HG03442 (cell line): ENCODE results near the gene TYMS.
A peak's percentile ranks its signal among the peaks of the same experiment; 100 is the strongest.
"Not testable (repeated sequence)": the region's sequence is repeated elsewhere in the genome, so short reads cannot be mapped to it uniquely, and the experiment has no call there.

Experiments used
- ATAC-seq: cut with Tn5 transposase; IDR thresholded peaks from one replicate; pipeline ENCODE4 v1.9.1; 2021; ENCODE audit warnings: mild to moderate bottlenecking, moderate library complexity; ENCODE audit not compliant: unreplicated experiment

The TYMS gene

GRCh38 chr18:676736-677135 is 19.3 kb downstream of the TYMS start:
- ATAC-seq, result no peak

DNA sequence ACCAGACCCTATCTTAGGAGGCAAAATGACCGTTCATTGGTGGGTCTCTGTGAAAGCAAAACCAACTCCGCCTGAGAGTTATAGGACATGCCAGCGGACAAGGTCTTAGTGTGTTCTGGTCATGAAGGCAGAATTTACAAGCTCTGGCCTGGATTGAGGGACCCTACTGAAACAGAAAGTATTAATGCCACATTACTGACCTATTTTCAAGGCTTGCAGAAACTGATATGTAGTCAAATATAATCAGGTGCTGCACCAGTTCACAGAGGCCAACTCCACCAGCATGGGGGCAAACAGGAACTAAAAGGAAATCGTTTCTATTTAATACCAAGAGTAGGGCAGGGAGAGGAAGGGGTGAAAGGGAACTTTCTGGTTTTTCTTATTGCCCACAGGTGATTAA is 19.7 kb downstream of the TYMS start:
- ATAC-seq, result peak; percentile 40

DNA sequence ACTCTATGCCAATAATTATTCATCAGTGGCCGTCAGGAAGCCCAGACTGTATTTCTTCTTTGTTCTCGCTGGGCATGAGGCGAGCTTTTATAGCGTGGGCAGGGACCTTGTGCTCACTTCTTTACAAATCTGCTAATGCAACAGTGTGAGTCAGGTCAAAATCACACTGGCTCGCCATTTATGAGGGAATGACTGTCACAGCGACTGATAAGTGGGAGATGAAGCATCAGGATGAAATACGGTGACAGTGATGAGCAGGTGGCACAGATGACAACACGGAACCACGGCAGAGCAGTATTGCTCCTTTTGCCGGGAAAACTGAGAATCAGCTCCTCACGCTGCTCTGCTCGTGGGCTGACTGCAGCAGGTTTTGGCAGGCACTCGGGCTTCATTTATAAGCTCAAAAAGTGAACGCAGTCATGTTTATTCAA is 20.5 kb downstream of the TYMS start:
- ATAC-seq, result no peak

DNA sequence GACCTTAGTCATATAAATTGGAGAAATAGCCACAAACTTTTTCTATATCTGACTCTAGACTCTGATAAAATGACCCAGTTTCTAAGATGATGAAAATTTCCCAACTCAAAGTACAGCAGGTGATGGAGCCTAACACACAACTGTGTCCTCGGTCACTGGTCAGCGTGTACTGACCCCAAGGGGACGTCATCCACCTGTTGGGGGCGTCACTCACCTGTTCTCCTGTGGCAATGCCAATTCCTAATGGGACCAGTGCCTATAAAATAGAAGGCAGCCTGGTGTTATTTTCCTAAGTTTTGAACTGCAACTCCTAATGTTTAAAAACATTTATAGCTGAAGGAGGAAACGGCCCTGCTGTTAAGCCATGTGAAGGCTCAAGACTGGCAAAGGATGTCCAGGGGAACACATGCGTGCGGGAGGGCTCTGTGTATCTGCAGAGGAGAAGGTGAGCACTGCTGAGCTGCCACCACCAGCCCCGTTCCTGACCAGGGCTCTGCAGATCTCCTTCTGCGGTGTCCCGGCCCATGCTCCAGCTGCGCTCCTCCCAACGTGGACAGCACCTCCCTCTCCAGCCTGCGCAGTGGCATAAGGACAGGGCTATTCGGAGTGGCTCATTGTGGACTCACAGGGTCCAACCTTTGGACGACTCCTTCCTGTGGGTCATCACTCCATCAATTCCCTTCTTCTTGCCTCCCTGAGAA is 21.2 kb downstream of the TYMS start:
- ATAC-seq, result no peak

- ATAC-seq, result no peak
Measured at GRCh38 chr18:679516-679915, 22.1 kb downstream of the TYMS start.

DNA sequence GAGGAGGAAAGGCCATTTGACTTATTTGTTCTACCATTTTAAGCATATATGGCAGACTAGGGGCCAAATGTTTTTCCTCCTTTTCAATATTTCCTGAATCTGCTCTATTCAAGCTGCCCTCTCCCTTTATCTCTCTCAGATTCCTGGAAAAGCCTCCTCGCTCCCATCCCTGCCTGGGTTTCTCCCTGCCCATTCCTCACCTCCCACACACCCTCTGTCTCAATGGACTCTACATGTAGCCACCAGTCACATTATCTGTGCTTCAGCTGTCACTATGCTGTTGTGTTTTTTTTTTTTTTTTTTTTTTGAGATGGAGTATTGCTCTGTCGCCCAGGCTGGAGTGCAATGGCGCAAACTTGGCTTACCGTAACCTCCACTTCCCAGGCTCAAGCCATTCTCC is 22.9 kb downstream of the TYMS start:
- no peak for ATAC-seq

DNA sequence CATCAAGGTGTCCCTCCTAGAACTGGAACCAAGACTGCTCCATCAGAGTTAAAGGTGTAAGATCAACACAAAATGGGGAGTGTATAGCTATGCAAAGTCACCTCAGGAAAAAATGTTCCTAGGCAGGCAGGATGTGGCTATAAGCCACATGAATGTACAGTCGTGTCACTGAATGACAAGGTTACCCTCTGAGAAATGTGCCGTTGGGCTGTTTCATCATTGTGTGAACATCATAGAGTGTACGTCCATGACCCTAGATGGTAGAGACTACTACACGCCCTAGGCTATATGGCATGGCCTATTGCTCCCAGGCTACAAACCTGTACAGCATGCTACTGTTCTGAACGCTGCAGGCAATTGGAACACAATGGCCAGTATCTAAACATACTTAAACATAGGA is 24.5 kb downstream of the TYMS start:
- ATAC-seq, result no peak

DNA sequence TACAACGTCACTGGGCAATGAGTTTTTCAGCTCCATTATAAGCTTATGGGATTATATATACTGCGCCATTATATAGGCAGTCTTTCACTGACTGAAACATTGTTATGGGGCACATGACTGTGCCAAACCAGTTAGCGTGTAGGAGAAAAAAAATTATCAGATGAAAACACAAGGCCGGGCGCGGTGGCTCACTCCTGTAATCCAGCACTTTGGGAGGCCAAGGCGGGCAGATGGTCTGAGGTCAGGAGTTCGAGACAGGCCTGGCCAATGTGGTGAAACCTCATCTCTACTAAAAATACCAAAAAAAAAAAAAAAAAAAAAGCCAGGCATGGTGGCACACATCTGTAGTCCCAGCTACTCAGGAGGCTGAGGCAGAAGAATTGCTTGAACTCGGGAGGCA is 25.0 kb downstream of the TYMS start:
- ATAC-seq, result not testable (repeated sequence)

- ATAC-seq, result no peak
Measured at GRCh38 chr18:682833-683232, 25.4 kb downstream of the TYMS start.

DNA sequence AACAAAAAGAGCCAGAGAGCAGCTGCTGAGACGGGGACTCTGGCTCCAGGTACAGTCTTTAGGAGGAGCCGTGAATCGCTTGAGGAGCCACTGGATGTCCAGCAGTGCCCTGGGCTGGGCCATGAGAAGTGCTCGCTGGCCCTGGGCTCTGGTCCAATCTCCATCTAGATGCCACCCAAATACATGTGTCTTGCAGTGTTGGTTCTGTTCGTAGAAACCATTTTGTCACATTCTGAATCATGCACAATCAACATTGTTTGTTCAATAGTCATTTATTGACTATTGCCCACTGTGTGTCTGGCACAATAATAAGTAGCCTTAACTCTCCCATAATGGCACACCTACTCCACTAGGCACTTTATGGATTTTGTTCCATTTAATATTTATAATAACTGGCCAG is 26.1 kb downstream of the TYMS start:
- ATAC-seq, result no peak

GRCh38 chr18:685438-685837 is 28.0 kb downstream of the TYMS start:
- ATAC-seq, result no peak

- no peak for ATAC-seq
Measured at GRCh38 chr18:686339-687111, 29.1 kb downstream of the TYMS start.

- no peak for ATAC-seq
Measured at GRCh38 chr18:688323-688722, 30.9 kb downstream of the TYMS start.

DNA sequence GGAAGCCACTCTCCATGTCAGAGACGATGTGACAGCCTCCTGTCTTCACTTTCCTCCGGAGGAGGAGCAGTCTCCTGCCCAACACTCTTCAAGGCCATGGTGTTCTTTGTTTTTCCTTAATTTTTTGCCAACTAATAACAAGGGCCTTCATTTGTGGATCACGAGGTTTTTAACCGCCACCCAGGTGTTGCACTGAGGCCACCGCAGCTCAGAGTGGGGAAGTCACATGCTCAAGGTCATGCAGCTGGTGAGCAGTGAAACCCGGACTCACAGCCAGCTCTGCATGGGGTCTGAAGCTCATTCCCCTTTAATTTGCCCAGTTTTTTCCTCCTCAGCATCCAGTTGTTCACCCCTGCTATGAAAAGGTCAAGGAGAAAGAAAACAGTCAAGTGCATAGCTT is 35.4 kb downstream of the TYMS start:
- no peak for ATAC-seq

DNA sequence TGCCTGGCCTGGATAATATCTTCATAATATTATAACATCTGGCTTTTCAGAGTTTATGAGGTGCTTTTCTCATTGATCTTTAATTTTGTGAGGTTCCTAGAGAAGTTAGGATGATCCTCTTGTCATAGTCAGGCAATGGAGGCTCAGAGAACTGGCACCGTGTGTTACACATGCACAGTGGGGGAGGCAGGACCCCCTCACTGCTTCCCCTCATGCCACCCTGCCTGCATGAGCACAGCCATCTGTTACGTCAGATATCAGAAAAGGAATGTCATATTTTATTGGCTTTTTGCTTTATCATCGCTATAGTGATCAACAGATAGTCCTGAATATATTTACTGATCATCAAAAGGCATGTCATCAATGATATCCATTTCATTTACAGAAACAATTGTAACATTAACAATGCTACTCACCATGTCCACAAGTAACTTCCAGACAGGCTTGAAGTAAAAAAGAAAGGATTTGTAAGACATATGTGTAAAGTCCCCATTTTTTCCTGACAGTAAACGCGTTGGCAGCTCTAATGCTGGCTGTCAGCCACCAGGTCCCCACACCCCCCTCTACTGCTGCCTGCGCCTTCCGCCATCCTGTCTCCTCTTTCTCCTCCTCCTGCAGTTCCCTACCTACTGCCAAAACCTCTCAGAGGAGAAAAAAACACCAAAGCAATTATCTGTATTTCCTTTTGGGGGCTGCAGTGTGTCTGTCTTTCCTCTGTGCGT is 36.2 kb downstream of the TYMS start:
- ATAC-seq, result no peak

DNA sequence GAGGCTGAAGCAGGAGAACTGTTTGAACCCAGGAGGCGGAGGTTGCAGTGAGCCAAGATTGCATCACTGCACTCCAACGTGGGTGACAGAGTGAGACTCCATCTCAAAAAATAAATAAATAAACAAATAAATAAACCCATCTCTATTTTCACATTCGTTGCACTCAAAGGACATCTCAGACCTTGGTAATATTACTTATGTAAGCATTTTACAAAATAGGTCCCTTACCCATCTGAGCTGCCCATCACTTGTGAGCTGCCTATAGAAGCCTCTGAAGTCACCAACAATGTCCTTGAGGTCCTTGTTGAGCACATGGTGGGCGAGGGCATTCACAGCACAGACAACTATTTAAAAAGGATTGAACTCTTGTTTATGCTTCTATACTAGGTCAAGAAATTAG is 39.6 kb downstream of the TYMS start:
- no peak for ATAC-seq

GRCh38 chr18:697800-698199 is 40.3 kb downstream of the TYMS start:
- no peak for ATAC-seq

- ATAC-seq, result no peak
Measured at GRCh38 chr18:703213-703967, 45.9 kb downstream of the TYMS start.

GRCh38 chr18:706405-706804 is 49.0 kb downstream of the TYMS start:
- ATAC-seq, result no peak

- no peak for ATAC-seq
Measured at GRCh38 chr18:708096-708495, 50.6 kb downstream of the TYMS start.

- ATAC-seq, result no peak
Measured at GRCh38 chr18:709771-710170, 52.3 kb downstream of the TYMS start.
